Measurements from ENCODE around the gene KLRC1. TPM values are rescaled to one million over a fixed set of nuclear protein-coding genes. Genes with fewer than 3 reads are reported as not detected.
"Not testable (repeated sequence)": the region's sequence is repeated elsewhere in the genome, so short reads cannot be mapped to it uniquely, and the experiment has no call there.

Gene KLRC1
- total RNA-seq, 1 donor from 2014 or later = not detected

GRCh38 chr12:10448236-10448635, 4.9 kb downstream of the KLRC1 start:
- no peaks in the 10 kb centered on the region for H3K27me3 Mint-ChIP-seq (ENCODE audit: low read depth)
- H3K27ac Mint-ChIP-seq = no peak overlapping the region
- no peaks in the 10 kb centered on the region for H3K36me3 Mint-ChIP-seq
- no peak for DNase-seq (ENCODE audit: low spot score in 2 of 2, unreplicated experiment in 2 of 2)
- H3K4me1 Mint-ChIP-seq = no peaks in the 10 kb centered on the region
- H3K4me3 Mint-ChIP-seq = no peak overlapping the region
- no peak for TF ChIP-seq CTCF (IDR thresholded peaks at IDR 0.05; ENCODE audit: unreplicated experiment)
- no peaks in the 10 kb centered on the region for H3K9me3 Mint-ChIP-seq

GRCh38 chr12:10446052-10446451, 7.1 kb downstream of the KLRC1 start:
- H3K36me3 Mint-ChIP-seq; H3K27ac Mint-ChIP-seq; H3K4me3 Mint-ChIP-seq; DNase-seq (ENCODE audit: low spot score in 2 of 2, unreplicated experiment in 2 of 2); H3K27me3 Mint-ChIP-seq (ENCODE audit: low read depth); H3K9me3 Mint-ChIP-seq; H3K4me1 Mint-ChIP-seq: not testable (repeated sequence)

- H3K9me3 Mint-ChIP-seq; H3K27me3 Mint-ChIP-seq (ENCODE audit: low read depth); DNase-seq (ENCODE audit: low spot score in 2 of 2, unreplicated experiment in 2 of 2); H3K4me1 Mint-ChIP-seq; H3K4me3 Mint-ChIP-seq; H3K27ac Mint-ChIP-seq; H3K36me3 Mint-ChIP-seq: not testable (repeated sequence)
Observed at GRCh38 chr12:10441144-10441543, 12.0 kb downstream of the KLRC1 start.

- not testable (repeated sequence) for H3K4me3 Mint-ChIP-seq; H3K36me3 Mint-ChIP-seq; H3K27me3 Mint-ChIP-seq (ENCODE audit: low read depth); H3K9me3 Mint-ChIP-seq; H3K4me1 Mint-ChIP-seq; DNase-seq (ENCODE audit: low spot score in 2 of 2, unreplicated experiment in 2 of 2); H3K27ac Mint-ChIP-seq
Observed at GRCh38 chr12:10439608-10440274, 13.4 kb downstream of the KLRC1 start.

- DNase-seq (ENCODE audit: low spot score in 2 of 2, unreplicated experiment in 2 of 2); H3K27me3 Mint-ChIP-seq (ENCODE audit: low read depth); H3K27ac Mint-ChIP-seq; H3K36me3 Mint-ChIP-seq; H3K9me3 Mint-ChIP-seq; H3K4me1 Mint-ChIP-seq; H3K4me3 Mint-ChIP-seq: not testable (repeated sequence)
Observed at GRCh38 chr12:10437601-10438000, 15.6 kb downstream of the KLRC1 start.

GRCh38 chr12:10435816-10436215, 17.4 kb downstream of the KLRC1 start, which contains the start of gene KLRC2:
TSS of gene KLRC2 (minus strand) at chr12:10436010. CDS start at chr12:10435986, 24 bp downstream.
- not testable (repeated sequence) for H3K36me3 Mint-ChIP-seq; DNase-seq (ENCODE audit: low spot score in 2 of 2, unreplicated experiment in 2 of 2); H3K4me3 Mint-ChIP-seq; H3K9me3 Mint-ChIP-seq; H3K27me3 Mint-ChIP-seq (ENCODE audit: low read depth); H3K27ac Mint-ChIP-seq; H3K4me1 Mint-ChIP-seq

GRCh38 chr12:10430623-10431022, 22.6 kb downstream of the KLRC1 start:
- not testable (repeated sequence) for H3K36me3 Mint-ChIP-seq; H3K9me3 Mint-ChIP-seq; H3K4me3 Mint-ChIP-seq; H3K27ac Mint-ChIP-seq; H3K4me1 Mint-ChIP-seq; DNase-seq (ENCODE audit: low spot score in 2 of 2, unreplicated experiment in 2 of 2); H3K27me3 Mint-ChIP-seq (ENCODE audit: low read depth)

GRCh38 chr12:10425938-10426337, 27.2 kb downstream of the KLRC1 start:
- not testable (repeated sequence) for H3K9me3 Mint-ChIP-seq; DNase-seq (ENCODE audit: low spot score in 2 of 2, unreplicated experiment in 2 of 2); H3K27ac Mint-ChIP-seq; H3K4me3 Mint-ChIP-seq; H3K27me3 Mint-ChIP-seq (ENCODE audit: low read depth); H3K36me3 Mint-ChIP-seq; H3K4me1 Mint-ChIP-seq

GRCh38 chr12:10424260-10424899, 28.8 kb downstream of the KLRC1 start:
- DNase-seq (ENCODE audit: low spot score in 2 of 2, unreplicated experiment in 2 of 2); H3K27ac Mint-ChIP-seq; H3K36me3 Mint-ChIP-seq; H3K27me3 Mint-ChIP-seq (ENCODE audit: low read depth); H3K9me3 Mint-ChIP-seq; H3K4me3 Mint-ChIP-seq; H3K4me1 Mint-ChIP-seq: not testable (repeated sequence)

GRCh38 chr12:10422159-10422558, 31.0 kb downstream of the KLRC1 start:
- not testable (repeated sequence) for H3K9me3 Mint-ChIP-seq; H3K27me3 Mint-ChIP-seq (ENCODE audit: low read depth); H3K4me3 Mint-ChIP-seq; H3K36me3 Mint-ChIP-seq; H3K27ac Mint-ChIP-seq; H3K4me1 Mint-ChIP-seq; DNase-seq (ENCODE audit: low spot score in 2 of 2, unreplicated experiment in 2 of 2)

- H3K36me3 Mint-ChIP-seq; H3K4me1 Mint-ChIP-seq; DNase-seq (ENCODE audit: low spot score in 2 of 2, unreplicated experiment in 2 of 2); H3K27me3 Mint-ChIP-seq (ENCODE audit: low read depth); H3K27ac Mint-ChIP-seq; H3K9me3 Mint-ChIP-seq; H3K4me3 Mint-ChIP-seq: not testable (repeated sequence)
Observed at GRCh38 chr12:10420334-10420733, 32.8 kb downstream of the KLRC1 start, which contains the start of gene KLRC3. TSS of gene KLRC3 (minus strand) at chr12:10420595. CDS start at chr12:10420550, 45 bp downstream.
